Kidney (tissue), 14 donors: Measurements from ENCODE around the gene CHD2. TPM values are rescaled to one million over a fixed set of nuclear protein-coding genes. Genes with fewer than 3 reads are reported as not detected.
"Not testable (repeated sequence)": the region's sequence is repeated elsewhere in the genome, so short reads cannot be mapped to it uniquely, and the experiment has no call there.

Experiments used
- DNase-seq, 5 donors: peaks; one replicate each; pipeline ENCODE4 v3.0.0-alpha.2; 2013 to 2020
- FAIRE-seq: peaks from 2 replicates; lab custom pipeline; 2012; peaks lifted over from hg19 to GRCh38; lab: Jason Lieb, UNC
- H3K27ac ChIP-seq, 2 donors: one replicate each; pipeline ENCODE4 v1.7.0; 2013; ENCODE audit warnings: low read depth in 2 of 2, low read length in 2 of 2, inconsistent platforms in 1 of 2
- H3K27me3 ChIP-seq: one replicate; pipeline ENCODE4 v1.7.1; 2013; ENCODE audit warnings: low read length, inconsistent platforms; ENCODE audit not compliant: control insufficient read depth, insufficient read depth
- H3K36me3 ChIP-seq, 3 donors: one replicate each; pipeline versions ENCODE4 v1.7.0 to v1.7.1; 2013; ENCODE audit warnings: low read length in 3 of 3, control low read depth in 1 of 3, inconsistent platforms in 1 of 3; ENCODE audit not compliant: insufficient read depth in 3 of 3, control insufficient read depth in 2 of 3
- H3K4me1 ChIP-seq, 3 donors: one replicate each; pipeline versions ENCODE4 v1.7.0 to v1.7.1; 2013; ENCODE audit warnings: low read length in 3 of 3, inconsistent platforms in 1 of 3, low read depth in 1 of 3; ENCODE audit not compliant: control insufficient read depth in 2 of 3, insufficient read depth in 2 of 3
- H3K4me3 ChIP-seq, 3 donors: one replicate each; pipeline versions ENCODE4 v1.7.0 to v1.8.1; 2013; ENCODE audit warnings: low read length in 3 of 3, control low read depth in 1 of 3, inconsistent platforms in 1 of 3
- H3K9ac ChIP-seq, 3 donors: one replicate each; pipeline versions ENCODE4 v1.7.0 to v1.7.1; 2013; ENCODE audit warnings: low read length in 3 of 3, control low read depth in 1 of 3, inconsistent platforms in 1 of 3
- H3K9me3 ChIP-seq, 3 donors: one replicate each; pipeline versions ENCODE4 v1.7.0 to v1.7.1; 2013; ENCODE audit warnings: low read length in 3 of 3, control low read depth in 1 of 3, inconsistent platforms in 1 of 3; ENCODE audit not compliant: control insufficient read depth in 2 of 3, insufficient read depth in 1 of 3
- intact Hi-C: fragments of 100-400 bp; cut with DNase I; formaldehyde crosslinking; loops from one replicate; pipeline ENCODE4 v1.11.1; 2022
- polyA plus RNA-seq: library from polyadenylated mRNA; stranded (reverse); fragments of 350-450 nt; fragmentation: Illumina TruSeq; extraction: RNeasy Lipid Tissue Mini Kit (QIAGEN cat#74804); gene quantifications from one replicate; pipeline ENCODE4 v1.2.3, GENCODE V29; 2014; ENCODE audit warnings: low read depth, low replicate concordance; ENCODE audit not compliant: insufficient read depth
- total RNA-seq: library from RNA; stranded (reverse); fragmentation: NEBNext Ultra II Directional; extraction: Animal tissue kit (Norgen Biotek cat#: 25700); gene quantifications from one replicate; pipeline ENCODE4 v1.2.1, GENCODE V29; 2021
- TF ChIP-seq, protein P1 (sequence below): IDR thresholded peaks from 3 replicates; pipeline ENCODE4 v1.5.1; 2012; ENCODE audit warnings: mild to moderate bottlenecking, moderate library complexity, borderline replicate concordance; ENCODE audit not compliant: insufficient read depth; ENCODE audit errors: extremely low read depth
- donor health status: control.
- donor health status: control.
- donor health status: control.
- donor health status: control.
- donor health status: control.
- donor health status: DM: yes; HTN: yes; CAD: no.
- donor health status: Normal renal cell carcinoma (clear cell type).

The CHD2 gene
- total and polyA plus RNA-seq, 2 donors from 2014 or later, result 22.5 to 137 TPM

DNA sequence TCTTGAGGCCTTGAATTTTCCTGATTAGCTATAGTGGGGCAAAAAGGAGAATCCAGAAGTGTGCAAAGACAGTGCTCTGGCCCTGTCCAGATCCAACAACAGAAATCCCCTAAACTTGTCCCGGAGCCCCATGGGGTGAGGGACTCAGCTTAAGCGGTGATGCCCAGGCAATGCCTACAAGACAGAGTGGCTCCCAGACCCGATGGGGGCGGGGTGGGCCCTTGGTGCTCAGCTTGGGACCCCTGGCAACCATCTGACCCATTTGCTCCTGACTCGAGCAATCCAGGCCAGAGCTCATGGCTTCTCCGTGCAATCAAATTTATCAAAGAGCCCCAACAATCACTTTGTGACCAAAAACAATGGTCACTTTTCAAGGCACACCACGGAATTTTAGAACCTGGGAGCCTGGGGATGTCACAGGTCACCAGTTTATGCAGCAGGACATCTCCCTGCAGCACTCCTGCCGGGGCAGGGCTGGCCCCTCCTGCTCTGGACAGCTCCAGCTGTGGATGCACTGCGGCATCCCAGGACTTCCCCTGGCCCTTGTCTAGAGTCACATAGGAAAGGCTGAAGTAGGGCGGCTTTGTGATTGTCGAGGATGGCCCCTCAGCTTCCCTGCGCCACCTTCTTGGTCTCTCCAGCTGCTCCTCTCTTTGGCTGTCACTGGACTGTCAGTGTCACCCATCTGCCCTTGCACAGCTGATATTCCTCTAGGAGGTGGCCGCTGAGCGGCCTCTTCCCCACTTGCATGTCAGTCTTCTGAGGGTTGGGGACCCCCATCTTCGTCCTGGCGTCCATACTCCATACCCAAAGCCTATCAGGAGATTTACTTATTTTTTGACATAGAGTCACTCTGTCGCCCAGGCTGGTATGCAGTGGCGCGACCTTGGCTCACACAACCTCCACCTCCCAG, 160.5 kb downstream of the CHD2 start:
- Histone ChIP-seq H3K27me3 (no peaks in the 10 kb centered on the region), H3K27ac (no peak overlapping the region), H3K36me3 (no peaks in the 10 kb centered on the region), H3K4me1 (peaks cover 0 to 11% (median 0%) of the 10 kb centered on the region in 3 donors), H3K4me3 (no peak overlapping the region), H3K9ac (no peak overlapping the region), H3K9me3 (no peaks in the 10 kb centered on the region)
- DNase-seq (peak in 2 of 5 donors; percentile 50 to 54), FAIRE-seq (no peak)
- intact Hi-C loops, result no loop called here
- TF ChIP-seq, protein P1, sequence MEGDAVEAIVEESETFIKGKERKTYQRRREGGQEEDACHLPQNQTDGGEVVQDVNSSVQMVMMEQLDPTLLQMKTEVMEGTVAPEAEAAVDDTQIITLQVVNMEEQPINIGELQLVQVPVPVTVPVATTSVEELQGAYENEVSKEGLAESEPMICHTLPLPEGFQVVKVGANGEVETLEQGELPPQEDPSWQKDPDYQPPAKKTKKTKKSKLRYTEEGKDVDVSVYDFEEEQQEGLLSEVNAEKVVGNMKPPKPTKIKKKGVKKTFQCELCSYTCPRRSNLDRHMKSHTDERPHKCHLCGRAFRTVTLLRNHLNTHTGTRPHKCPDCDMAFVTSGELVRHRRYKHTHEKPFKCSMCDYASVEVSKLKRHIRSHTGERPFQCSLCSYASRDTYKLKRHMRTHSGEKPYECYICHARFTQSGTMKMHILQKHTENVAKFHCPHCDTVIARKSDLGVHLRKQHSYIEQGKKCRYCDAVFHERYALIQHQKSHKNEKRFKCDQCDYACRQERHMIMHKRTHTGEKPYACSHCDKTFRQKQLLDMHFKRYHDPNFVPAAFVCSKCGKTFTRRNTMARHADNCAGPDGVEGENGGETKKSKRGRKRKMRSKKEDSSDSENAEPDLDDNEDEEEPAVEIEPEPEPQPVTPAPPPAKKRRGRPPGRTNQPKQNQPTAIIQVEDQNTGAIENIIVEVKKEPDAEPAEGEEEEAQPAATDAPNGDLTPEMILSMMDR, result no peak

DNA sequence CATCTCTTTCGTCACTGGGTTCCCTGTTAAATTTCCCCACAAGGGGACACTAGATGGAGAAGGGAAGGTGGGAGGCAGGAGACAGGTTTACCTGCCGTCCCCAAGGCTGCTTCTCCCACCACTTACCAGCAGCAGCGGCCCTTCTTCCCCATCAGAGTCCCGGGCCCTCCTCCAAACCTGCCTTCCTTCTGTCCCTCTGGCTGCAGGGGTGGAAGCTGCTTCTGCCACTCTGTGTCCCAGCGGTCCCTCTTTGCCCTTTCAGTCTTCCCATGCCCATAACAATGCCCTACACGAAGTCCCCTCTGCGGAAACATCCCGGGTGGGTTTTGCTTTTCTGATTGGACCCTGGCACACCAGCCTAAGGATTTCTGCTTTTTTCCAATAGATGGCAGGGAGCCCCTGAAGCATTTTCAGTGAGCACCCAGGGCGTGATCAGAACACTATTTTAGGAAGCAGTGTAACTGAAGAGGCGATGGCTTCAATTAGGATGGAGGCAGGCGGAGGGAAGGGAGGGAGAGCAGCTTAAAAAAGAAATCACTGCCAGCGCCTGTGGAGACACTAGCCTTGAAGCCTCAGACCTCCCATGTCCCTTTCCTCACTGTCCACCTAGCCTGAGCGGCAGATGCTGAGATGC, 162.6 kb downstream of the CHD2 start:
- H3K4me1 ChIP-seq, result peaks cover 0 to 11% (median 0%) of the 10 kb centered on the region in 3 donors
- peak in 1 of 5 donors; percentile 33 for DNase-seq
- H3K36me3 ChIP-seq, H3K9me3 ChIP-seq, H3K27ac ChIP-seq, H3K9ac ChIP-seq, H3K4me3 ChIP-seq, FAIRE-seq, intact Hi-C loops, H3K27me3 ChIP-seq: not testable (repeated sequence)

DNA sequence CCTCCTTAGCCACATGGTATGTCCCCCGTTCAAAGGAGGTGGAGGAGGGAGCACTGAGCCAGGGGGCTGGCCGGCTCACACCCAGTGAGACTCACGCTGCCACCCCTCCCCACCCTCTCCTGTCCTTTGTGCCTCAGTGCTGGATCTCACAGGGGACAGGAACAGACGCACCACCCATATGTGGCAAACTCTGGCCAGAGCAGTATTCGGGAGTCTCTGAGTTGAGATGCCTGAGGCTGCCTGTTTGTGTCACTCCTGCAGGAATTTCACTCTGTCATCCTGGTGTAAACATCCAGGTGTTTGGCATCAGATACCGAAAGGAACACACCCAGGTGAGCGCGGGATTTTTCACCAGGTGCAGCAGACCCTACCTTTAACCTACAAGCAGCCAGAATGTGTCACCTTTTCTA, 163.1 kb downstream of the CHD2 start:
- Histone ChIP-seq H3K27me3 (no peaks in the 10 kb centered on the region), H3K4me3 (no peak overlapping the region), H3K36me3 (no peaks in the 10 kb centered on the region), H3K9ac (no peak overlapping the region), H3K27ac (no peak overlapping the region), H3K9me3 (no peaks in the 10 kb centered on the region), H3K4me1 (peaks cover 0 to 11% (median 0%) of the 10 kb centered on the region in 3 donors)
- TF ChIP-seq, protein P1, result no peak
- peak in 1 of 5 donors; percentile 35 for DNase-seq
- intact Hi-C loops, result no loop called here
- FAIRE-seq, result no peak
